Tibial nerve (tissue), 3 donors: ENCODE measurements around the gene ADAR.

Source experiments
- POLR2A ChIP-seq, 2 donors: fragments of 450-650 bp; IDR thresholded peaks; one replicate each; pipeline ENCODE4 v1.6.1; 2017; ENCODE audit warnings: antibody characterized with exemption in 2 of 2, mild to moderate bottlenecking in 2 of 2, moderate library complexity in 2 of 2
- TF ChIP-seq, protein P1 (sequence below), 5 experiments: fragments of 200-600 bp in 3 of 5; fragments of 450-650 bp in 2 of 5; sonication (generic) in 3 of 5; IDR thresholded peaks; one replicate each; pipeline ENCODE4 v1.5.1; 2016 to 2019; ENCODE audit warnings: antibody characterized with exemption in 5 of 5, mild to moderate bottlenecking in 3 of 5, moderate library complexity in 2 of 5

DNA sequence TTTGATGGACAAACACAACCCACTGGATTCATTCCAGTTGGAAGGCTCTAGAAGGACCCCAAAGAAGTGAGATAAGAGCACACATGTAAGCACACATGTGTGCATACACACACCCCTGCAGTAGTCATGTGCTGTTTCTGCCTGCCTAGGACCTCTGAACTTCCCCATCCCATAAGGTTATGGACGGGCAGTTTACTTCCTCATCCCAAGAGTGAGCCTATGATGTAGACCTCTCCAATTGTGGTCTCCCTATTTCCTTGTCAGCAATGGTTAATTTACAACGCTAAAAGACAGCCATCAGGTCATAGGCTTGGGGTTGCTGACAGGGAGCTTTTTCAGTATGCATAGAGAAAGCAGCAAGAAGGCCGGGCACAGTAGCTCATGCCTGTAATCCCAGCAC, 15.4 kb upstream of the ADAR start:
- TF ChIP-seq, protein P1, sequence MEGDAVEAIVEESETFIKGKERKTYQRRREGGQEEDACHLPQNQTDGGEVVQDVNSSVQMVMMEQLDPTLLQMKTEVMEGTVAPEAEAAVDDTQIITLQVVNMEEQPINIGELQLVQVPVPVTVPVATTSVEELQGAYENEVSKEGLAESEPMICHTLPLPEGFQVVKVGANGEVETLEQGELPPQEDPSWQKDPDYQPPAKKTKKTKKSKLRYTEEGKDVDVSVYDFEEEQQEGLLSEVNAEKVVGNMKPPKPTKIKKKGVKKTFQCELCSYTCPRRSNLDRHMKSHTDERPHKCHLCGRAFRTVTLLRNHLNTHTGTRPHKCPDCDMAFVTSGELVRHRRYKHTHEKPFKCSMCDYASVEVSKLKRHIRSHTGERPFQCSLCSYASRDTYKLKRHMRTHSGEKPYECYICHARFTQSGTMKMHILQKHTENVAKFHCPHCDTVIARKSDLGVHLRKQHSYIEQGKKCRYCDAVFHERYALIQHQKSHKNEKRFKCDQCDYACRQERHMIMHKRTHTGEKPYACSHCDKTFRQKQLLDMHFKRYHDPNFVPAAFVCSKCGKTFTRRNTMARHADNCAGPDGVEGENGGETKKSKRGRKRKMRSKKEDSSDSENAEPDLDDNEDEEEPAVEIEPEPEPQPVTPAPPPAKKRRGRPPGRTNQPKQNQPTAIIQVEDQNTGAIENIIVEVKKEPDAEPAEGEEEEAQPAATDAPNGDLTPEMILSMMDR (IDR thresholded peaks at IDR 0.05) = no peak
- TF ChIP-seq POLR2A (IDR thresholded peaks at IDR 0.05) = no peak
